DMS 273 treated with DMSO at 0.1 percent for 48 hours (cell line): ENCODE measurements around the gene TOMM40L.

Experiments used
- DNase-seq: peaks from one replicate; lab custom pipeline; 2025; lab: John Stamatoyannopoulos, UW

The TOMM40L gene

DNA sequence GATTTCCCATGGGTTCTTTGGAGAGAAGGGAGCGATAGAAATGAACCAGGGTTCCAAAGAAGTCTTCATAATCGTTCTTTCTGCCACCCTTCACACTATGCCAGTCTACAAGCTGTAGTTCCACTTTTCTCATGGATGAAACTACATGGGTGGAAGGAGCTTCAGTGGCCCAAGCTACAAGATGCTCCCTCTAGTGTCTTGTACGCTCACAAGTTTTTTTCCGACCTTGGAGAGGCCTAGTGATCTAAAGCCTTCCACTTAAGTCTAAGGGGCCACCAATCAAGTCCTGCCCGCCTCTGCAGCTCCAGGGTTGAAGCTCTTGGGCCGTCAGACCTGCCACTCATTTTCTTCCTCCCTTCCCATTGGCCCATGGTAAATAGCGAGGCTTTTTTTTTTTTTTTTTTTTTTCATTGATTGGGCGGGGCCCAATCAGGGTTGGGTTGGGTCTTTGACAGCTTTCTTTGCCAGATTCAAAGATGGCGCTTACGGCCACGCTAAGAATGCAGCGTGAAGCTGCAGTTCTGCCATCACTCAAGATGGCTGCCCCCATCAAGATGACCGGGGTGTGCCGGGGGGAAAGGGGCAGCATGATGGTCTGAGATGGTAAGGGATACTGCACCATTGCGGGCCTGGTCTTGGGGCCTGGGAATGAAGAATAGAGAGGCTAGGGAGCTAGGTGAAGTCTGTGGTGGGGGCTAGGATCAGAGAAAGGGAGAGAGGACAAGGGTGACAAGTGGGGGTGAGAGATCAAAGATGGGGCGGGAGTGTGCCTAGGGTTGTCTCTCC is at the start of gene TOMM40L:
TSS of gene TOMM40L (plus strand) at position 527 of the 786 bp plus-strand sequence. CDS start 430 bp downstream, outside the sequence.
- peak; percentile 99 for DNase-seq

DNA sequence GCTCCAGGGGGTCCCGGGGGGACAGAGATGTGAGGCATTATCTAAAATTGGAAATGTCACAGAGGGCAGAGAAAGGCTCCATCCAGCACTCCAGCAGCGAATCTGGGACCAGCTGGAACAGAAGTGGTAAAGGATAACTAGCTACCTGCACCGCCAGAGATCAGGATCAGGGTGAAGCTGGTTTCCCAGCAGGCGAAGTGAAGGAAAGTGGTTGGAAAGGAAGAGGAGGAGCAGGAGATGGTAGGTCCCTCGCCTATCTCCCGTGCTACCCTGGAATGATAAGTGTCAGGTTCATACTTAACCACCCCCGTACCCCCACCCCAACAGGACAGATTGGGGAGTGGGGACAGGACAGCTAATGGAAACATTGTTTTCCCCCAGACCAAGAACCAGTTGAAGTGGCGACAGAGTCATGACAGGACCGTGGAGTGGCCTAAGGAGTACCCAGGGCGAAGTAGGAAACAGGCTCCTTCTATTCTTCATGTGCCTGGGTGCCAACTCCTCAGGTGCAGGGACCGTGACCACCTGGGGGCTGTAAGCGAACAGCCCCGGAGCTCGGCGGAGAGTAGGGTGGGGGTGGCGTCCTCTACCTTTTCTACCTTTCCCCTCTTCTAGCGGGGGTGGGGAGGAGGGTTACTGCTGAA is 49.3 kb upstream of the TOMM40L start:
- no peak for DNase-seq

DNA sequence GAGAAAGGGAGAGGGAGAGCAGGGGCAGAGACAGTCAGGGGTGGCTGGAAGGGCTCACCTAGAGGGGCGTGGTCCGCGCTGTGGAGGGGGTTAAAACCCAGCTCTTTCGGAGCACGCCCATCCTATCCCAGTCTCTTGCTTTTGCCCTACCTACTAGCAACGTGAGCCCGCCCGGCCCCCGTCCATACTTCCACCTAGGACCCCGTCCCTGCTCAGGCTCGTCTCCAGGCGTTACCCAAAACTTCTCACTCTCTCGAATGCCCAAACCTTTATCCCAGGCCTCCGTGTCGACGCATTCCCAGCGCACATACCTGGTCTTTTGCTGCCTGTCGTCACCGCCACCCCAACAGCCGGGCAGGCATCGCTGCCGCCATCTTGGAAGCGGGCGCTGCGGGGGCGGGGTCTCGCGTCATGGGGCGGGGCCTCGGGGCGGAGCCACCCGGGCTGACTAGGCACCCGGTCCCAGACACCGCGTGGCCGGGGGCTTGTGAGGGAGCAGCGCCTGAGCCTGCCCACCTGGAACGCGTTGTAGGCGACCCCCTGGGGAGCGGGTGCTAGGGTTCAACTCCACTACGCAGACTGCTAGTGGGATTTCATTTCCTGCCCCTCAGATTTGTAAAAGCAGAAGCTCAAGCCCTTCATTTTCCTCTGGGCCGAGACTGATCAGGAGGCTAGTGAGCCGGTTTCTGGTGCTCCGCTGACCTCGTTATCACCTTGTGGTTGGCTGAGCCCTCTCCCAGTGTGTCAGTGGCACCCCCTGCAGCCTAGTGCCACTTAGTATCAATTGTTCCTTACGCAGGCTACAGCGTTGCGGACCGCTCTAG is 48.5 kb upstream of the TOMM40L start, which contains the start of gene B4GALT3:
TSS of gene B4GALT3 (minus strand) at position 396 of the 824 bp plus-strand sequence. CDS start 1,447 bp downstream, outside the sequence.
- peak; percentile 56 for DNase-seq

DNA sequence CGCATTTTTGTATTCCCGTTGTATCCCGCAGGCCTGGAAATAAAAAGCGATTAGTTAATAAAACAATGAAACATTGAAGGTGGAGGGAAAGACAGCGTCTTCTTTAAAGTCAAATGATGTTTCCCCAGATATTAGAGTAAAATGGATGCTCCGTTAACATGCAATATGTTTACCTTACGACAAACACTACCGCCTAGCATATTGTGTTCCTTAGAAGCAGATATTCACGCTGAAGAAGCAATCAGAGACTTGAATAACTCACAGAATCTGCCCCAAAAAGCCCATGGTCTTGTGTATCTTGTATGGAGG is 48.0 kb upstream of the TOMM40L start:
- no peak for DNase-seq

DNA sequence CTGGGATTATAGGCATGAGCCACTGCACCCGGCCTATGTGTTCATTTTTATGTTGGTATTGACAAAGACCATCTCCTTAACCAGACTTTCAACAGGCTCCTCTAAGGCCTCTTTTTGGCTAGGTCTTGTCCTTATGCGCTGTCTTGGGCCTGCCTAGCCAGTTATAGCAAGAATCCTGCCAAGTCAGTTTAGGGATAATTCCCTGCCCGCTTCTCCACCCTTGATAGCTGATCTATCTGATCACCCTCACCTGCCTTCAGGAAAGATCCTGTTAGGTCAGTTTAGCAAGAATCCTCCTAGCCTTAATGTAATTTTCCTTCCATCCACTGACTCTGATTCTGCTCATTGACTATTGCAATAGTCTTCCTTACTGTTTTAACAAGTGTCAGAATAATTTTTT is 46.2 kb upstream of the TOMM40L start:
- no peak for DNase-seq

DNA sequence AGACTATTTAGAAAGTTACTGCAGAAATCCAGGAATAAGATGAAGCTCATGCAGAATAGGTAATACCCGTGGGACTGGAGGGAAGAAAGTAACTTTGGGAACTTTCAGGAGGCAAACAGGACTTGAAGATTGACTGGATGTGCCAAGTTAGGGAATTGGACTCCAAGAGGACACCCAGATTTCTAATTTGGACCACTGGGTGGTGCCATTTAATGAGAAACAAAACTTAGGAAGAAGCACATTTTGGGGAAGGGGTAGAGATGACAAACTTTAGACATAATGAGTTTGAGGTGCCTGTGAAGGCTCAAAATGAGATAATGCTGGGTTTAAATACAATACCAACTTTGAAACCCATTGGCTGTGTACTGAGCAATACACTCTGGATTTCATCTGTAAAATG is 45.2 kb upstream of the TOMM40L start:
- DNase-seq: no peak

DNA sequence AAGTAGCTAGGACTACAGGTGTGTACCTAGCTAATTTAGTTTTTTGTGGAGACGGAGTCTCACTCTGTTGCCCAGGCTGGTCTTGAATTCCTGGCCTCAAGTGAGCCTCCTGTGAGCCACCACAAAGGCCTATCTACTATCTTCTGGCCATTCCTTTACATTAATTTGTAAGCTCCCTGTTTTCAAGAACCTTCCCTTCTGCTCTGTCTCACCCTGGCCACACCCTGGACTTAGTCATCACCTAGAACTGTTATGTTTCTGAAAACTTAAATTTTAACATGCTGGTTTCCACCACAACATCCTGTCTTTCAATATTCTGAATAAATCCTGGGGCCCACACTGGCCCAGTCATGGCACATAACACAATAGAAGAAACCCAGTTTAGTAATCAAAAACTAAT is 43.6 kb upstream of the TOMM40L start:
- no peak for DNase-seq

DNA sequence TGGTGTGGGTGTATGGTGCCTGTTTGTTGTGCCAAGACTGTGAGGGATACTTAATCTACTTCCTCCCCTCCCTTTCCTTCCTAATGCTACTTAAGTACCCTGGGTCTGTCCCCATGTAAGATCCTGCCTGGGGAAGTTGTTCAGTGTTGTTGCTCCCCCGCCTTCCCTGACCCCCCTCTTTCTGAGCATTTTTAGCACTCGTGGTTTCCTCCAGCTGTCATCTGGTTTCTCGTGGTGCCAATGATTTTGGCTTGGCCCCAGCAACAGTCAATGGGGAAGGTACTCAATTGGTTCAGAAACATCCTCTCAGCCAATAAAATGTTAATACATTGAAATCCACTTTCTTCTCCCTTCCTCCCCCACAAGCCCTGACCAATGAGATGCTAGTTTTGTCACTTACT is 40.6 kb upstream of the TOMM40L start:
- peak; percentile 99 for DNase-seq

DNA sequence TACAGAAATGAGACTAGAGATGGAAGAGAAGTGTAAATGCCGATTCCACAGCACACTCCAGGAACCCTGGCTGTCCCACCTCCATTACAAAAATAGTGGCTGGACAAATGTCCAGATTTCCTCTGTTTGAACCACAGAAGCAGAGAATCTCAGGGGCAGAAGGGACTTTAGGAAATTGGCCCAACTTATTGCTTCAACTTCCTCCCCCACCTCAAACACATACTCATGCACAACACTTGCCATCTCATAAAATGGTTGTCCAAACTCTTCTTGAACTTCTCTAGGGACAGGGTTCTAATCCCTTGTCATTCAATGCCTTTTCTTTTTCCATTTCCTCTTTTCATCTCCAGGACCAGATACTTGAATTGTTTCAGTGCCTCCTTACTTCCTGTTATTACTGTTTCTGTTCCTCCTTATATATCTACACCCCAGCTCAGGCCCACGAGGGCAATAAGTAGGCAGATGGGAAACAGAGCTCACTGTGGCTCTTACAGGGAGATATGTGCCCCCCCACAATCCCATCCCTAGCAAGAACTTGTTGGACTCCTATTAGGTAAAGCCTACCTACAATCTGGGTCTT is 40.0 kb upstream of the TOMM40L start:
- DNase-seq: peak; percentile 49

DNA sequence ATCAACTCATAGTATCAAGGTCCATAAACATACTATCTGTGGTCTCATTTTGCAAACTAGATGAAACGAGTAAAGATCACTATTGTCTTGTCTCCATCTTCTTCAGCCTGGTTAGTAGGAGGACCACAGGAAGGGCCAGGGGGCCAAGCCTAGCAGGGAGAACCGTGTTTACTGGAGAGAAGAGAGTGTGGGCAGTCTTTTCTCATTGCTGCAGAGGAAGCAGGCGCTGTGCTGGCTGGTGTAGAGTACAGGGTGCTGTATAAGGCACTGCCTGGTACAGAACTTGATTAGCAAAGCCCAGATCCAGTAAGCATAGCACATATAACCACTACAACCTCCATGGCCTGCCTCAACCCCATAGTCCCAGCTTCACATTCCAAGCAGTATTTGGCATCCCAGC is 38.5 kb upstream of the TOMM40L start:
- DNase-seq: no peak

DNA sequence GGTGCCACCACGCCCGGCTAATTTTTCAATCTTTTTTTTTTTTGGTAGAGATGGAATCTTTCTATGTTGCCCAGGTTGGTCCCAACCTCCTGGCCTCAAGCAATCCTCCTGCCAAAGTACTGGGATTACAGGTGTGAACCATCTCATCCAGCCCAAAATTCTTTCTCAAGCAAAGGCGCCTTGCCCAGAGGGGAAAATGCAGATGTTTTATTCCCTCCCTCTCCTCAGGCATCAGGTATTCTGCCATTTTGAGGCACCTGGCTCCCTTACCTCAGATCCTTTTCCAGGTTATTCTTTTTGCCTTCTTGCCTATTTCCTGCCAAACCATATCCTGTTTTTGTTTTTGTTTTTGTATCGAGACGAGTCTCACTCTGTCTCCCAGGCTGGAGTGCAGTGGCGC is 37.5 kb upstream of the TOMM40L start:
- no peak for DNase-seq

DNA sequence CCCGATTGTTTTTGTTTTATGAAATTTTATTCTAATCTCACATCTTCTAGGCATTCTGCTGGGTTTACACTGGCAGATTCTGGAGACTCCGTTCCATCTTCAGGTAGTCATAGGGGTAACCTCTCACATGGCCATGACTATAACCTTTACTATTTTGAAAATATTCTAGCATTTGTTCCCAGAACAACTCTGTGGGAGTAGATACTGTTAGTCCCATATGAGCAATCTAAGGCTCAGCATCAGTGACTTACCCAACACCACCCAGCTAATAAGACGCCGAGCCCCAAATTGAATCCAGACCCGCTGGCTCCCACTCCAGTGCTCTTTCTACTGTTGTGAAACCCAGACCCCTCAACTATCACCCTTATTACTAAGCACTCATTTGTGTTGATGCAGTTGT is 36.8 kb upstream of the TOMM40L start:
- no peak for DNase-seq

DNA sequence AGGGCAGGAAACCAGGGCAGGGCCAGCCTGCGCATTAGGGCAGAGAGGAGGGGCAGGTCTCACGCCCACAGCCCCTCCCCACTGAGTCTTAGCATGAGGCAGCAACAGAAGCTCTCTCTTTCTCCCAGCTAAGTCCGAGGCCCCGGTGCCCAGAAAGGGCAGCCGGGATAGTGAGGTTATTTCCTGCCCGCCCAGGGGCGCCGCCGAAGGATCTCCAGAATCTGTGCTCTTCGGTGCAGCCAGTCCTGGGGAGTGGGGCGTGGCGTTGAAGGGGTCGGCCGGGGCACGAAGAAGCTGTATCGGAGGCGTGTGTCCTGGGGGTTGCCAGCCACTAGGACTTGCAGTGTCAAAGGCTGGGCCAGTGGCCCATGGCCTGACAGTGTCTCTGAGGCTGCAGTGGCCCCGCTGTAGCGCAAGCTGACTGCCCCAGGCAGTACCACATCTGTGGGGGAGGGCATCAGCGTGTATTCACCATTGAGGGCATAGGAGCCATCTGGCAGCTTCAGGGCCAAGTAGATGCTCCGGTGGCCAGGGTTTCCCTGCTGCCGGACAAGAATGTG is 34.8 kb upstream of the TOMM40L start:
- no peak for DNase-seq

DNA sequence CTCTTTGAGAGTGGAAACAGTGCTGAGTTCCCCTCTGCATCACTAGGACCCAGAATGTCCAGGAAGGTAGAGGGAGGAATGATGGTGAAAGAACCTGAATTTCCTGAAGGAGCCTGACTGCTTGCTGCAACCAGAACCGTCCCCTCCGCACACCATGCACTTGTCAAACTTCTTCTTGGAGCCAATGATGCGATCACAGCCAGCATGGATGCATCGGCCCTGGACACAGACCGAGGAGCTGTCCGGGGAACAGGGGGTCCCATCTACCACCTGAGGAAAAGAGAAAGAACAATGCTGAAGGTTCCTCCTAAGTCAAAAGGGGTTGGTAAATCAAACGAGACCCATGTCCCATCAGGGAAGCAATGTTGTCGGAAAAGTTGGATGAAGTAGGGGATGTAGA is 33.9 kb upstream of the TOMM40L start:
- DNase-seq: no peak

DNA sequence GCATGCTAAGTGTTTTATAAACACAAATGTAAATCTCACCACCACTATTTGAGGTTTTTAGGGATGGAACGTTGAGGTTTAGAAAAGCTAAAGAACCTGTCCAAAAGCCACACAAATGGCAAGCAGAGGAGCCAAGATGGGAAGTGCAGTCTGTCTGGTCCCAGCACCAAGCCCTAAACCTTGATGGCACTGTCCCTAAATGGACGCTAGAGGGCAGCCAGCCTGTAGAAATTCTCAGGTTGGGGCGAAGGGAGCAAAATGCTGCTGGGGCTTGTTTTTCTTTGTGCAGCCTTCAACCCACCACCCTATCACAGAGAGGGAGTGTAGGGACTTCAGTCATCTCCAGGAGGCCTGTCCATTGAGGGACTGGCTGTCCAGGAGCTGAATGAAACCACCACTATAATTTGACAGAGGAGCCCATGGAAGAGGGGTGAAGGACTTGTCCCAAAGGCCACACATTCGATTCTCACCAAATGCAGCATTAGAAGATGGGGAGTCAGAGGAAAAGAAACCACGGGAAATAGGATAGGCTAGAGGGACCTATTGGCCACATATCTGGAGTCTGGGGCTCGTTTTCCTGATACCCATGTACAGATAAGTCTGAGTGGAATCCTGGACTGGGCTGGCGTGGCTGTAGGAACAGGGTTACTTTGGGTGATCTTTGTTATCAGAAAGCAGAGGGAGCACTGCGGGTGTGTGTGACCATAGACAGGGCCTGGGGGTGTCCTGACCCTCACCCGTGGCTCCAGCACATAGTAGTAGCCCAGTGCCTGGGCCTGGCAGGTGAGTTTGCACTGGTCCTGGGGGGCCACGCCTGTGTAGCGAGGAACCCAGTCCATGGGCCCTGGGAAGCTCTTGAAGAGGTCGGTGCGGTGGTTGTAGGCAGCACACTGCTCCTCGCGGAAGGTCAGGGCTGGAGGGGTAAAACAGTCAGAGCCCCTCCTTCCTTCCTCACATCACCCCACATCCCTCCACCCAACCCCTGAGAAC is 33.1 kb upstream of the TOMM40L start:
- DNase-seq: peak; percentile 36

DNA sequence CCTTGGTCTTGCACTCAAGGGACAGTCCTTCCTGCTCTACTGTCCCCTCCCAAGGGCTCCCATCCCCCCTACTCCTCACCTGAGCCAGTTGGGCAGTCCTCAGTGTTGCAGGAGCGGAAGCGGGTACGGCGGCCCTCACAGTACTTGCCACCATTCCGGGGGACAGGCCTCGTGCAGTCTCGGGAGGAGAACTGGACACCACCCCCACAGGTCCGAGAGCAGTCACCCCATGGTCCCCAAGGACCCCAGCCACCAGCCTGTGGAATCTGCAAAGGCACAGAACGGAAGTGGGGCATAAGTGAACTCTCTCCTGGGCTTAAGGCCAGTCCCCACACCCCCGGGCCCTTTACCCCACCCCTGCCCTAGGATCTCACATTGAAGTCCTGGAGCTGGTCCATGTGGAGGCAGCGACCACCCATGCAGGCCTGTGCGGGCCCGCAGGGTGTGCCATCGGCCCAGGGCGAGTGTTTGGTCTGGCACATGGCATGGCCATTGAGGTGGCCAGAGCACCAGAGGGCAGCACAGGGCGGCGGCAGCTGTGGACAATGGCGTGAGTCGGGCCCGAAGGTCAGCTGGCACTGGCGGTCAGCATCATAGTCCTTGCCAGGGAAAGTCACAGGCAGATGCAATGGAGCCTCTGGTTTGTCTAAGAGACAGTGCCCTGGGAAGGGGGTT is 32.2 kb upstream of the TOMM40L start:
- DNase-seq: no peak

DNA sequence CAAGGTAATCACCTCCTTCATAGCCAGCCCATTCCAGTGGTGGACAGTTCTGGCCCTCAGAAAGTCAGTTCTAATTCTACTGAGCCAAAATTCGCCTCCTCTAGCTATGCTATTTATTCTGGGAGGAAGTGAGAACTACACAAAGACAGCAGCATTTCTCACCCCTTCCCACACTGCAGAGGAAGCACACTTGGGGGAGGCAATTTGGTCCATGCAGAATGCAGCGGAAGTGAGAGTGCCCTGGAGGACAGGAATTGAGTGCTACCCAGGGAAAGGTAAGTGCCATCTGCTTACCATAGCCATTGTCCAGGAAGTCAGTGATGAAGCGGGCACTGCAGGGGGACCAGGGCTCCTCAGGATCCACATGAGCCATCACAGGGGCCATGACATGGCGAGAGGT is 30.7 kb upstream of the TOMM40L start:
- no peak for DNase-seq

DNA sequence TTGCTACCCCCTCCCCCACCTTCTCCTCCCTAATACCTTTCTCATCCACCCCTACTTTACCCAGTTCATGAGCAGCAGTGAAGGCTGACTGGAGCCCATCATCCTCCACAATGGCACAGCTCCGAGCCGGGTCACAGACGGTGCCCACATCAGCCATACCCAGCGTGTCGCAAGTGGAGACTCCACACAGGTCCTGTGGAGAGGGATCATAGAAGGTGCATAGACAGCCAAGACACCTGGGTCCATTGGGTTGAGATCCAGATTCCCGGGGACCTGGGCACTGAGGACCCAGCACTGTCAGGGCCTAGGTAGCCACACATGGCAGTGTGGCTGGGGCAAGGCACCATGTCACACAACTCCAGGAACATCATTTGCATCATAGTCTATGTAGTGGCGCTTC is 29.7 kb upstream of the TOMM40L start:
- no peak for DNase-seq

DNA sequence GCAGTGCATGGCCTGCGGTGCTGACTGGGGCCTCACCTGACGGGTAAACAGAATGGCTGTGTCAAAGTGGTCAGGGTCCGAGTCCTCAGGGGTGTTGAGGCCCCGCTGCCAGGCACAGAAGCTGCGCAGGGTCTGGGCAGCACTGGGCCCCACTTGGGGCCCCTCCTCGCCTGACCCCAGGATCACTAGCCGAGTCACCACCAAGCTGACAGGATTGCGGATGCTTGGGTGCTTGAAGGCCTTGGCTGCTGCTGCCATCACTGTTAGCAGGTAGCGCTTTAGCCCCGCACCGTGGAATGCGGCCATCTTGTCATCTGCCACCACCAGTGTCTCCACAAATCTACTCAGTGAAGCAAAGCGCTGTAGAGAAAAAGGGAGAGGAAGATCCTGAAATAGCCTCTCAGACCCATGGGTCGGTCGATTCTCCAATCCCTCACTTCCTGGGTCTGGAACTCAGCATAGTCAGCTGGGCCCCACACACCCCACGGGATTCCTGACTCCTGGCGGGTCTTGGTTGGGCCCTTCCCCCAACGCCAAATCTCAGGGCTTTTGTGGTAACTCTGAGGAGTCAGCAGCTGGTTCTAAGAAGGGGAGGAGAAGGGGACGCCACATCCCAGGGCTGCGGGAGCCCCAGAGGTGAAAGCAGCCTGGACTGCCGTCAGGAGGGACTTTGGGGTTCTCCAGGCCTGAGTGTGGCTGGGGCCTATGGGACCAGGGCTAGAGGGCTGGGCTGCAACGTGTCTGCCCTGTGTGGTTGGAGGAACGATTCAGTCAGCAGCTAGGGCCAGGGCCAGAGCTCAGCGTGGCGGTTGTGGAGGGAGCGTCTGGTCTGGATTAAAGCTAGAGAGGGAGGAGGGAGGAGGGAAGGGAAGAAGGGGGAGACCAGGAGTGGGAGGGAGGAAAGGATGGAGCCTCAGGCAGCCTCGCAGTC is 29.1 kb upstream of the TOMM40L start:
- DNase-seq: no peak
